OCI-LY3 (cell line): ENCODE data around the gene TACC2.

Experiments used
- H2AFZ ChIP-seq: fragments of 200-600, 300-600 bp; shearing (Covaris generic); 2 replicates; pipeline ENCODE4 v1.6.0; 2014; ENCODE audit warnings: antibody characterized with exemption, low read depth, low read length
- H3K27ac ChIP-seq: fragments of 200-600, 300-600 bp; sonication (generic); 2 replicates; pipeline ENCODE4 v1.5.1; 2014; ENCODE audit warnings: mild to moderate bottlenecking, low read length, moderate library complexity, mixed read lengths
- H3K27me3 ChIP-seq: fragments of 200-600, 300-600 bp; sonication (generic); 2 replicates; pipeline ENCODE4 v1.6.1; 2014; ENCODE audit warnings: low read depth, low read length, mixed read lengths
- H3K36me3 ChIP-seq: fragments of 200-600, 300-600 bp; sonication (generic); replicated peaks from 2 replicates; pipeline ENCODE3; 2014; ENCODE audit warnings: low read depth, low read length, mixed read lengths
- H3K4me1 ChIP-seq: fragments of 300-600, 200-600 bp; sonication (generic); 2 replicates; pipeline ENCODE4 v1.6.1; 2014; ENCODE audit warnings: low read length, mixed read lengths
- H3K4me2 ChIP-seq: fragments of 200-600, 300-600 bp; sonication (generic); 2 replicates; pipeline ENCODE4 v1.6.1; 2014; ENCODE audit warnings: low read length, mixed read lengths
- H3K4me3 ChIP-seq: fragments of 300-600, 200-600 bp; sonication (generic); 2 replicates; pipeline ENCODE4 v1.5.1; 2014; ENCODE audit warnings: antibody characterized with exemption, mild to moderate bottlenecking, low read length, moderate library complexity
- H3K79me2 ChIP-seq: fragments of 300-600, 200-600 bp; shearing (Covaris generic); 2 replicates; pipeline ENCODE4 v1.6.1; 2014; ENCODE audit warnings: mild to moderate bottlenecking, low read length, mixed read lengths
- H3K9ac ChIP-seq: fragments of 300-600, 200-600 bp; shearing (Covaris generic); 2 replicates; pipeline ENCODE4 v1.6.0; 2014; ENCODE audit warnings: mild to moderate bottlenecking, low read length, moderate library complexity
- H3K9me3 ChIP-seq: fragments of 200-600, 300-600 bp; shearing (Covaris generic); 2 replicates; pipeline ENCODE4 v1.6.1; 2014; ENCODE audit warnings: low read length, mixed read lengths; ENCODE audit not compliant: insufficient read depth
- H4K20me1 ChIP-seq: fragments of 200-600, 300-600 bp; sonication (generic); 2 replicates; pipeline ENCODE4 v1.6.1; 2016; ENCODE audit warnings: low read length, mixed read lengths; ENCODE audit not compliant: insufficient read depth
- CTCF ChIP-seq: fragments of 200-600, 300-600 bp; sonication (generic); IDR thresholded peaks from 2 replicates; pipeline ENCODE4 v1.5.1; 2014; ENCODE audit warnings: antibody characterized with exemption, low read length, low read depth
- EZH2phosphoT487 ChIP-seq: fragments of 200-600 bp; shearing (Covaris generic); IDR thresholded peaks from 2 replicates; pipeline ENCODE4 v1.6.1; 2018; ENCODE audit warnings: antibody characterized with exemption, mixed run types, low read depth

The TACC2 gene

DNA sequence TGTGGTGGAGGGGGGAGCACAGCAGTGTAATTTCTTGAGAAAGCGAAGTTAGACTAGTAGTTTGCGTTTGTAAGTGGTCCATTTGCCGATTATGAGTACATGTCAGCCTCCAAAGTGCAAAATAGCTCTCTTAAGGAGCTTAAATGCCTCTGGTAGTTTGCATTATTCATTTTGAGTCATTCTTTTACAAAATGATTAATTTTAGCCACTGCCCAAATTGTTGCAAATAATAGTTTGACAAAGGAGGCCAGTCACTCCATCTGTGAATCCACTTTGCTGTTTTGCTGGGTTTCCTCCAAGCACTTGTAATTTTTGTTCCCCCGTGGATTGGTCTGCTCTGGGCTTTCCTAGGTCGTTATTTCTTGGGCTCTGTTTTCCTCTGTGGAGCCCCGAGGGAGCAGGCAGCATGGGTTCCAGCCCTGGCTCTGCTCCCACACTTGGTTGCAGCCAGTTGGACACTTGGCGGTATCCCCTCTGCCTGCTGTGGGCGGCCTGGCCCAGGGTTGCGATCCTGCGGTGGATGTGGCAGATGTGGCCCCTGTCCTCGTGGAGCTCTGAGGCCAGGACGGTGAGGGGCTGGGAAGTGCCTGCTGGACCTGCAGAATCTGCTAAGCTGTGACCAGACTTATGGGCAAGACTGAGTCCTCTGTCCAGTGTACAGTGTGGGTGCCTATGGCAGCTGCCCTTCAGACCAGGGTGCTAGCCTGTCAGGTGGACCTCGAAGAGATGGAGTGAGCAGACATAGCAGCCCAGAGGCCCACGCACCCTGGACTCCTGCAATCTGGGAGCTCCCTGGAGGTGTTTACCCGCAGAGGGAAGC is 153.1 kb downstream of the TACC2 start:
- no peaks in the 10 kb centered on the region for H3K4me1 ChIP-seq
- no peak overlapping the region for H2AFZ ChIP-seq

GRCh38 chr10:122142641-122143237 is 153.8 kb downstream of the TACC2 start:
- Histone ChIP-seq H4K20me1 (no peaks in the 10 kb centered on the region), H3K27ac (no peak overlapping the region), H3K4me1 (no peaks in the 10 kb centered on the region), H3K36me3 (no peaks in the 10 kb centered on the region), H3K79me2 (no peaks in the 10 kb centered on the region), H3K4me3 (no peak overlapping the region), H3K9ac (no peak overlapping the region), H3K9me3 (no peaks in the 10 kb centered on the region), H3K4me2 (peak overlapping the region; percentile 24; the same call in 1 of the 2 replicates), H2AFZ (no peak overlapping the region), H3K27me3 (peaks cover 15% of the 10 kb centered on the region; the same call in 1 of the 2 replicates)
- TF ChIP-seq CTCF, result peak; percentile 71
- TF ChIP-seq EZH2phosphoT487, result no peak

More for the DNA sequence above, 153.1 kb downstream of the TACC2 start:
- Histone ChIP-seq H3K9me3 (no peaks in the 10 kb centered on the region), H3K36me3 (no peaks in the 10 kb centered on the region), H3K4me2 (no peak overlapping the region), H3K4me3 (no peak overlapping the region), H3K27me3 (peaks cover 15% of the 10 kb centered on the region; the same call in 1 of the 2 replicates), H3K9ac (no peak overlapping the region), H3K27ac (no peak overlapping the region), H4K20me1 (no peaks in the 10 kb centered on the region), H3K79me2 (no peaks in the 10 kb centered on the region)
- TF ChIP-seq EZH2phosphoT487 (no peak), CTCF (no peak)

DNA sequence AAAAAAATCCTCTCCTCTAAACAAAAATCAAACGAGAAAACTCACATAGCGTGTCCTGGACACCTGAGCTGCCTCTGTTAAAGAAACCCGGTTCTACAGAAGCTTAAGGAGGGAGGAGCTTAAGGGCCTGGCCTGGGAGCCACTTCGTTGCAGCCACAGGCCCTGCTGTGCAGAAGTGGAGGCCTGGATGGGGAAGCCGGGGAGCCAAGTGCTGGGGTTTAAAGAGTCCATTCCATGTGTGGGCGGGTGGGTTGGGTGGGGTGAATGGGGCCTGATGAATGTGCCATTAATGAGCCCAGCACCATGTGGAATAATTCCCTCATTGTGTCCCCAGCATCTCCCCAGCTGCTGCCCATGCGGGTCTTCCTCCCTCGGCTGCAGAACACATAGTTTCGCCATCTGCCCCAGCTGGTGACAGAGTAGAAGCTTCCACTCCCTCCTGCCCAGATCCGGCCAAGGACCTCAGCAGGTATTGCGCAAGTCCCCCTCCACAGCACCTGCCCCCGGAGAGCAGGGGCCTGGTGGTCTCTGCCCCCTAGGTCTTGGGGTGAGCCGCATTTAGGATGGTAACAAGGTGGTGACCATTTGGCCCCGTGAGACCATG is 154.4 kb downstream of the TACC2 start:
- Histone ChIP-seq H3K4me2 (peak overlapping the region; percentile 24; the same call in 1 of the 2 replicates), H3K36me3 (no peaks in the 10 kb centered on the region), H3K4me3 (no peak overlapping the region), H3K27ac (no peak overlapping the region), H3K4me1 (no peaks in the 10 kb centered on the region), H3K9ac (no peak overlapping the region), H4K20me1 (no peaks in the 10 kb centered on the region), H3K79me2 (no peaks in the 10 kb centered on the region), H3K27me3 (peaks cover 15% of the 10 kb centered on the region; the same call in 1 of the 2 replicates), H3K9me3 (no peaks in the 10 kb centered on the region), H2AFZ (no peak overlapping the region)
- TF ChIP-seq CTCF (no peak), EZH2phosphoT487 (no peak)

GRCh38 chr10:122144199-122144598 is 155.2 kb downstream of the TACC2 start:
- Histone ChIP-seq H3K27ac (no peak overlapping the region), H4K20me1 (no peaks in the 10 kb centered on the region), H3K4me2 (no peak overlapping the region), H3K36me3 (no peaks in the 10 kb centered on the region), H3K9me3 (no peaks in the 10 kb centered on the region), H3K9ac (no peak overlapping the region), H3K79me2 (no peaks in the 10 kb centered on the region), H3K4me1 (no peaks in the 10 kb centered on the region), H2AFZ (no peak overlapping the region), H3K27me3 (peaks cover 15% of the 10 kb centered on the region; the same call in 1 of the 2 replicates), H3K4me3 (no peak overlapping the region)
- TF ChIP-seq EZH2phosphoT487, result no peak
- no peak for TF ChIP-seq CTCF
